Stimulated activated CD4-positive, alpha-beta T cell treated with anti-CD3 and anti-CD28 coated beads, TNF-alpha, amount 100 ng/mL, for 4 hours (primary cell): ENCODE results near the gene FZD8.
"Not testable (repeated sequence)": the region's sequence is repeated elsewhere in the genome, so short reads cannot be mapped to it uniquely, and the experiment has no call there.

Experiments used
- DNase-seq, 3 experiments: peaks; one replicate each; pipeline ENCODE4 v3.0.0-alpha.2; 2020; ENCODE audit warnings: low read depth in 3 of 3

The FZD8 gene

GRCh38 chr10:35642035-35642792 lies at the start of gene FZD8:
TSS of gene FZD8 (minus strand) at chr10:35642296. CDS start at chr10:35641429, 867 bp downstream.
- DNase-seq, result peak; percentile 44 to 53 (median 53)

- DNase-seq, result no peak
Measured at GRCh38 chr10:35691522-35692236, 49.6 kb upstream of the FZD8 start.

GRCh38 chr10:35690534-35690933 lies 48.4 kb upstream of the FZD8 start:
- no peak for DNase-seq

GRCh38 chr10:35685858-35686257 lies 43.8 kb upstream of the FZD8 start:
- not testable (repeated sequence) for DNase-seq

GRCh38 chr10:35685402-35685801 lies 43.3 kb upstream of the FZD8 start:
- DNase-seq, result no peak

GRCh38 chr10:35684586-35684985 lies 42.5 kb upstream of the FZD8 start:
- DNase-seq, result no peak

- no peak for DNase-seq
Measured at GRCh38 chr10:35675846-35676245, 33.8 kb upstream of the FZD8 start.

- no peak for DNase-seq
Measured at GRCh38 chr10:35674843-35675242, 32.7 kb upstream of the FZD8 start.

GRCh38 chr10:35668865-35669650 lies 27.0 kb upstream of the FZD8 start:
- no peak for DNase-seq

GRCh38 chr10:35667971-35668370 lies 25.9 kb upstream of the FZD8 start:
- no peak for DNase-seq

- no peak for DNase-seq
Measured at GRCh38 chr10:35667270-35667889, 25.3 kb upstream of the FZD8 start.

GRCh38 chr10:35661236-35661635 lies 19.1 kb upstream of the FZD8 start:
- no peak for DNase-seq

- DNase-seq, result no peak
Measured at GRCh38 chr10:35659456-35659855, 17.4 kb upstream of the FZD8 start.

- DNase-seq, result no peak
Measured at GRCh38 chr10:35657621-35658020, 15.5 kb upstream of the FZD8 start.

- no peak for DNase-seq
Measured at GRCh38 chr10:35652824-35653223, 10.7 kb upstream of the FZD8 start.

- DNase-seq, result no peak
Measured at GRCh38 chr10:35650894-35651293, 8.8 kb upstream of the FZD8 start.

GRCh38 chr10:35644050-35644950 lies 2.2 kb upstream of the FZD8 start:
- no peak for DNase-seq

- no peak for DNase-seq
Measured at GRCh38 chr10:35643151-35644049, 1.3 kb upstream of the FZD8 start.

GRCh38 chr10:35642793-35643114 lies 658 bp upstream of the FZD8 start:
- no peak for DNase-seq

- no peak for DNase-seq
Measured at GRCh38 chr10:35641676-35642034, 441 bp downstream of the FZD8 start.
